Neural progenitor cell (in vitro differentiated cells): ENCODE data around the gene EHBP1. TPM values are rescaled to one million over a fixed set of nuclear protein-coding genes. Genes with fewer than 3 reads are reported as not detected.

ENCODE experiments used
- DNase-seq: peaks from one replicate; pipeline ENCODE4 v3.0.0-alpha.2; 2016; ENCODE audit warnings: low spot score
- H2AFZ ChIP-seq: fragments of 200-600 bp; sonication (generic); replicated peaks from 2 replicates; pipeline ENCODE4 v1.6.1; 2016; ENCODE audit warnings: antibody characterized with exemption
- H3F3A ChIP-seq: fragments of 200-600 bp; sonication (generic); 2 replicates; pipeline ENCODE4 v1.6.1; 2016; ENCODE audit warnings: antibody characterized with exemption, low read depth
- H3K27ac ChIP-seq: fragments of 200-600 bp; sonication (generic); 2 replicates; pipeline ENCODE4 v1.5.1; 2016; ENCODE audit warnings: mild to moderate bottlenecking
- H3K27me3 ChIP-seq: fragments of 200-600 bp; sonication (generic); 2 replicates; pipeline ENCODE4 v1.6.1; 2016; ENCODE audit warnings: mild to moderate bottlenecking, moderate library complexity
- H3K36me3 ChIP-seq: fragments of 200-600 bp; sonication (generic); 2 replicates; pipeline ENCODE4 v1.5.1; 2016
- H3K4me1 ChIP-seq: fragments of 200-600 bp; sonication (generic); 2 replicates; pipeline ENCODE4 v1.6.1; 2016; ENCODE audit warnings: mixed run types
- H3K4me2 ChIP-seq: fragments of 200-600 bp; sonication (generic); 2 replicates; pipeline ENCODE4 v1.6.1; 2016
- H3K4me3 ChIP-seq: fragments of 200-600 bp; sonication (generic); 2 replicates; pipeline ENCODE4 v1.5.1; 2016
- H3K79me2 ChIP-seq: fragments of 200-600 bp; sonication (generic); 2 replicates; pipeline ENCODE4 v1.6.1; 2016; ENCODE audit warnings: low read depth
- H3K9ac ChIP-seq: fragments of 200-600 bp; sonication (generic); 2 replicates; pipeline ENCODE4 v1.6.1; 2016
- H3K9me3 ChIP-seq: fragments of 200-600 bp; sonication (generic); 2 replicates; pipeline ENCODE4 v1.5.1; 2016; ENCODE audit warnings: low read depth
- H4K20me1 ChIP-seq: fragments of 200-600 bp; sonication (generic); 2 replicates; pipeline ENCODE4 v1.6.1; 2016; ENCODE audit warnings: low read depth
- H3K27ac Mint-ChIP-seq: 3 replicates; pipeline ENCODE4 v1.8.0; 2021; ENCODE audit warnings: mixed read lengths
- H3K27me3 Mint-ChIP-seq: 2 replicates; pipeline ENCODE4 v1.8.0; 2022; ENCODE audit warnings: low read depth, mild to moderate bottlenecking, inconsistent platforms, moderate library complexity, mixed read lengths; ENCODE audit not compliant: insufficient read depth
- H3K36me3 Mint-ChIP-seq: 3 replicates; pipeline ENCODE4 v1.8.0; 2021; ENCODE audit warnings: mixed read lengths
- H3K4me1 Mint-ChIP-seq: 3 replicates; pipeline ENCODE4 v1.8.0; 2021; ENCODE audit warnings: mixed read lengths
- H3K4me3 Mint-ChIP-seq: 3 replicates; pipeline ENCODE4 v1.8.0; 2021; ENCODE audit warnings: mild to moderate bottlenecking, moderate library complexity, mixed read lengths
- H3K9me3 Mint-ChIP-seq: 3 replicates; pipeline ENCODE4 v1.8.0; 2020; ENCODE audit warnings: mixed read lengths
- CTCF ChIP-seq: fragments of 200-600 bp; sonication (generic); IDR thresholded peaks from 2 replicates; pipeline ENCODE4 v1.5.1; 2017; ENCODE audit warnings: antibody characterized with exemption, mild to moderate bottlenecking
- EZH2 ChIP-seq: fragments of 200-600 bp; sonication (generic); IDR thresholded peaks from 2 replicates; pipeline ENCODE4 v1.6.1; 2017; ENCODE audit warnings: antibody characterized with exemption, mild to moderate bottlenecking, moderate library complexity
- EZH2phosphoT487 ChIP-seq: fragments of 200-600 bp; sonication (generic); IDR thresholded peaks from 2 replicates; pipeline ENCODE4 v1.6.1; 2017; ENCODE audit warnings: antibody characterized with exemption
- total RNA-seq: library from RNA; depleted of rRNA; stranded (reverse); fragments of >200 nt; gene quantifications from 2 replicates; pipeline ENCODE4 v1.2.3, GENCODE V29; 2015; ENCODE audit warnings: low replicate concordance

EHBP1 gene
- total RNA-seq, 1 donor from 2014 or later = 65.8 TPM

GRCh38 chr2:62686012-62686685 is 19.4 kb upstream of the EHBP1 start:
- H3K4me1 Mint-ChIP-seq = peaks cover 4% of the 10 kb centered on the region
- no peaks in the 10 kb centered on the region for H3K4me1 ChIP-seq
- H3F3A ChIP-seq = no peaks in the 10 kb centered on the region
- H2AFZ ChIP-seq = no peak overlapping the region
- H3K4me2 ChIP-seq = no peak overlapping the region
- no peaks in the 10 kb centered on the region for H4K20me1 ChIP-seq
- H3K79me2 ChIP-seq = no peaks in the 10 kb centered on the region
- H3K9ac ChIP-seq = no peak overlapping the region
- no peak for TF ChIP-seq EZH2phosphoT487
- no peak for TF ChIP-seq CTCF
- no peak for TF ChIP-seq EZH2
- no peak overlapping the region for H3K4me3 Mint-ChIP-seq
- no peak for DNase-seq
- no peaks in the 10 kb centered on the region for H3K27me3 Mint-ChIP-seq
- H3K9me3 Mint-ChIP-seq = no peaks in the 10 kb centered on the region
- H3K27ac ChIP-seq = no peak overlapping the region
- no peaks in the 10 kb centered on the region for H3K9me3 ChIP-seq
- H3K36me3 ChIP-seq = no peaks in the 10 kb centered on the region
- no peaks in the 10 kb centered on the region for H3K27me3 ChIP-seq
- no peak overlapping the region for H3K27ac Mint-ChIP-seq
- no peak overlapping the region for H3K4me3 ChIP-seq
- H3K36me3 Mint-ChIP-seq = no peaks in the 10 kb centered on the region

- Histone ChIP-seq H3K4me2 (no peak overlapping the region), H3K27me3 (no peaks in the 10 kb centered on the region), H3K27ac (no peak overlapping the region), H3K9ac (no peak overlapping the region), H3K4me3 (no peak overlapping the region), H3K79me2 (no peaks in the 10 kb centered on the region), H3K9me3 (no peaks in the 10 kb centered on the region), H3F3A (no peaks in the 10 kb centered on the region), H3K4me1 (no peaks in the 10 kb centered on the region), H4K20me1 (no peaks in the 10 kb centered on the region), H3K36me3 (no peaks in the 10 kb centered on the region), H2AFZ (no peak overlapping the region)
- H3K36me3 Mint-ChIP-seq = no peaks in the 10 kb centered on the region
- no peak for TF ChIP-seq CTCF
- no peak for TF ChIP-seq EZH2
- no peak for TF ChIP-seq EZH2phosphoT487
- peaks cover 4% of the 10 kb centered on the region for H3K4me1 Mint-ChIP-seq
- no peak overlapping the region for H3K27ac Mint-ChIP-seq
- no peak overlapping the region for H3K4me3 Mint-ChIP-seq
- H3K27me3 Mint-ChIP-seq = no peaks in the 10 kb centered on the region
- DNase-seq = no peak
- H3K9me3 Mint-ChIP-seq = no peaks in the 10 kb centered on the region
These were observed 17.9 kb upstream of the EHBP1 start for GRCh38 chr2:62687636-62688035.

- Histone ChIP-seq H3K4me3 (no peak overlapping the region), H3F3A (no peaks in the 10 kb centered on the region), H3K36me3 (no peaks in the 10 kb centered on the region), H4K20me1 (no peaks in the 10 kb centered on the region), H3K4me2 (no peak overlapping the region), H2AFZ (peak overlapping the region; percentile 45), H3K79me2 (no peaks in the 10 kb centered on the region), H3K27ac (no peak overlapping the region), H3K4me1 (no peaks in the 10 kb centered on the region), H3K9ac (no peak overlapping the region), H3K27me3 (no peaks in the 10 kb centered on the region), H3K9me3 (no peaks in the 10 kb centered on the region)
- Mint-ChIP-seq H3K36me3 (no peaks in the 10 kb centered on the region), H3K4me1 (peaks cover 4% of the 10 kb centered on the region), H3K27me3 (no peaks in the 10 kb centered on the region), H3K4me3 (no peak overlapping the region), H3K27ac (no peak overlapping the region), H3K9me3 (no peaks in the 10 kb centered on the region)
- TF ChIP-seq CTCF = no peak
- TF ChIP-seq EZH2phosphoT487 = no peak
- no peak for TF ChIP-seq EZH2
- no peak for DNase-seq
These were observed 16.7 kb upstream of the EHBP1 start for GRCh38 chr2:62688771-62689170.
